GM18868 (cell line): ENCODE data around the gene SEC24D.

Experiments
- ATAC-seq: cut with Tn5 transposase; IDR thresholded peaks from one replicate; pipeline ENCODE4 v1.9.1; 2021; ENCODE audit warnings: mild to moderate bottlenecking, moderate library complexity; ENCODE audit not compliant: unreplicated experiment

SEC24D gene

DNA sequence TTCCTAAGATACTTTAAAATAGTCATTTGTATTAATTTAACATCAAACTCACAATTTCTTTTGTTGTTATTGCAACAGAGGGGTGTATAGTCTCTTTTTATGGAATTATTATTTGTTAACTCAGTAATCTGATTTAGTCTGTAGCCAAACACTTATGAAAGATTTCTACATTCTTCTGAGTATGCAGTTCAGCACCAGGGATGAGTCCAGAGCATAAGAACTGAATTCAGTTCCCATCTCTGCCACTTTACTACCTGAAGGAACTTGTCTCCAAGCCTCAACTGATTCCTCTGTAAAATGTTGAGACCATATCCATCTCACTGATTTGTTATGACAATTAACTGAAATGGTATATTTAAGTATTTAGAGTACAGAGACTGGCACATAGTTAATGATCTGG is 105.2 kb downstream of the SEC24D start:
- no peak for ATAC-seq

DNA sequence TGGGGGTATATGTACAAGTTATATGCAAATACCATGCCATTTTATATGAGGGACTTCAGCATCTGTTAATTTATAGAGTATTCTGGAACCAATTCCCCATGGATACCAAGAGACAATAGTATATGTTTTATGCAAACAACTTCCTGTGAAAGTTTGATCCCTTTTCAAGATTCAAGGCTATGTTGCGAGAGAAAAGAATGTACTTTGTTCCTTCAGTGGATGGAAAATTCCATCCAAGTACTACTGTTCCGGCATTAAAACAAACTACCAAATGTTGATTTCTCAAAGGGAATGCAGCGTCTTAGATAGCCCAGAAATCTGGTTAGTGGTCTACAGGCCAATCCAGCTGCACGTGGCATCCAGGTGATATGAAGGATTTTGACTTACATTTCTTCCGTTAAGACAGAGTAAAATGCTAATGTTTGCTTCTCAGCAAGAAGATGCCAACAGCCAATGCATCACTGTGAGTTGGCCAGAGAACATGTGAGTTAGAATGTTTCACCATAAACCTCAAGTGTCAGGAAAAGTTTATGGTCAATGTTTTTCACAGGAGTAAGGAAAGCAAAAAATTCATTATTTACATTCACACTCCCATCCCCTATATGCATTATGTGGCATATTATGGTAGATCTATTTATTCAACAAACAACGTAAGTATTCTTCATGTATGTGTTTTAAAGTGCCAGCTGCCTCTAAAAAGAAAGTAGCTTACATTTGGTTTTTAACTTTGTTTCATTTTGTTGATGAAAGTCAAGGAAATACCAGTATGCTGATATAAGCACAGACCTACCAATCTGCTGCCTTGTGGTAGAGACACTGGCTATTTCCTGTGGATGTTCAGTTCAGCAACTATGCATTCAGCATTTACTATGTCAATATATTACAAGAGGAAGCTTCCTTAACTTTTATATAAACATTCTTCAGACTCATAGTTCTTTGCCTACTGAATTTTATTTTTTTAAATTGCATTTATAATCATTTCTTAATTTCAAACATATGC is 106.3 kb downstream of the SEC24D start:
- ATAC-seq: no peak

DNA sequence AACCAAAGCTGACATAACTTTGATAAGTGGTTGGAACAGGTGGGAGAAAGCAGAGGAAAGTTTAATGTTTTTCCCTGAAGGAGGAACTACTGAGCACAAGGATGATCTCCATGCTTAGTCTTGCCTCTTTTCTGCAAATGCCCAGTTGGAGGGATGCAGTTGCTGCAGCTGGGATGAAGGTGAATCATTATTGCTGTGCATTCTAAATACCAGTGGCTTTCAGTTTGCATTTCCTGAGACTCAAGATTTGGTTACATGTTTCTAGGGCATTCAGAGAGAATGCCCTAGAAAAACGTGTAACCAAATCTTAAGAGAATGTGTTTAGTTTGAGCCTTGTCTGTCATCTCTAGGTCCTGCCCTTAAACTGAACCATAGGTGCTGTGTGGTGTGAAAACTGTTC is 108.6 kb downstream of the SEC24D start:
- no peak for ATAC-seq

DNA sequence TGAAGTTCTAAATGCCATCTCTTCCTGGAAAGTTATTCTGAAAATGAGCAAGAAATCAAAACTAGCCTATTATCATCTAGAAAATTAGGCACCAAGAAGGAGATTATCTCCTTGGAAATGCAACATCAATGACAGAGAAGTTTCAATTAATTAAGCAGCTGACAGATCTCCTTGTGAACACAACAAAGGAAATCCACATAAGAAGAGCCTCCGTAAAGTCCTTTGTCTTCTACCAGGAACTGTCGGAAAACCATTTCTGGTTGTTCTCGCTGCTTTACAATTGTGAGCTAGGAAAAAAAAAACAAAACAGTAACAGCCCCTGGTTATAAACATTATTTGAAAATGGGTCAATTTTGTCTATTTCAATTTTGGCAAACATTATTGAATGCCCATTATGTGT is 112.6 kb downstream of the SEC24D start:
- no peak for ATAC-seq

DNA sequence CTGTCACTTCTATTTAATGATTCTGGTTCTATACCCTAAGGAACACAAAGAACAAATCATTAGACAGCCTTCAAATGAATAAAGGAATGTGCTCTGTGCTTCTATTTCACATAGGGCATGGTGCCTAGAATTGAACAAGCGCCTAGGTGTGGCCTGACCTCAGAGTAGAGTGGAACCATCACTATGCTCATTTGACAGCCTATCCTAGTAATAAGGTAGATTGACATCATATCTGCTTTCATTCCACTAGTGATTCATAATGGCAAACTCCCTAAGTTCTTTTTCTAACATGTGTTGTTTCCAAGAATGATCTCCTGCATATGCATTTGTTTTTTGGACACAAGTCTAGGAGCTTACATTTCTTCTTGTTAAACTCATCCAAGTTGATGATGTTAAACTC is 114.2 kb downstream of the SEC24D start:
- no peak for ATAC-seq

DNA sequence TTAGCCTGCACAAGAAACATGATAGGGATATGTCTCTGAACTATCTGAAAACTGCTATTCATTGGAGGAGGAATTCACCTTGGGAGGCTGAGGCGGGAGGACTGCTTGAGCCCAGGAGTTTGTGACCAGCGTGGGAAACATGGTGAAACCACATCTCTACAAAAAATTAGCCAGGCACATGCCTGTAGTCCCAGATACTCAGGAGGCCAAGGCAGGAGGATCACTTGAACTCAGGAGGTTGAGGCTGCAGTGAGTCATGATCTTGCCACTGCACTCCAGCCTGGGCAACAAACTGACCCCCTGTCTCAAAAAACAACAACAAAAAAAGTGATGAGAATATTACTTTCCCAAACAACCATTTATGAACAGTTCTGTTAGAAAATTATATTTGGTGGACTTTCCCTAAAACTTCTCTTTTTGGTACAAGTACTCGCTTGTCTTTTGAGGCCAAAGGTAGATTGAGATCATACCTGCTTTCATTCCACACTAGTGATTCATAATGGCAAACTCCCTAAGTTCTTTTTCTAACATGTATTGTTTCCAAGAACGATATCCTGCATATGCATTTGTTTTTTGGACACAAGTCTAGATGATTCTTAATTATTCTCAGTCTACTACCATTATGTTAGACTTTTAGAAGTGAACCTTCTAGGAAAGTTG is 117.3 kb downstream of the SEC24D start:
- ATAC-seq: no peak

DNA sequence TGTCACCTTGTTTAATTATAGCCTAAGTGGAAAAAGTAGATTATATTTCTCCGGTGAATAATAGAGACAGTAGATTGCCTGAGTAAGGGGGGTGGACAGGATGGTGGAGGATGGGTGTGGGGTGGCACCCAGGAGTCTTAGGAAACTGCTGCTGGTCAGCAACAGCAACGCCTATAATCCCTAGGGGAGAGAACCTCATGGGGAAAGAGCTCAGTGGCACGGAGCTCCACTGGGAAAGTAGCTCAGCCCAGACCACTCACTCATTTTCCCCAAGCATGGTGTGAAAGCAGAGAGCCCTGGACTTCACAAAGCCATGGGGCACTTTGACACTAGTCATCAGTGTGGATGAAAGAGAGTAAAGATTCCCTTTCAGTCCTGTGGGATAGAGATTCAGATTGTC is 119.6 kb downstream of the SEC24D start:
- no peak for ATAC-seq

DNA sequence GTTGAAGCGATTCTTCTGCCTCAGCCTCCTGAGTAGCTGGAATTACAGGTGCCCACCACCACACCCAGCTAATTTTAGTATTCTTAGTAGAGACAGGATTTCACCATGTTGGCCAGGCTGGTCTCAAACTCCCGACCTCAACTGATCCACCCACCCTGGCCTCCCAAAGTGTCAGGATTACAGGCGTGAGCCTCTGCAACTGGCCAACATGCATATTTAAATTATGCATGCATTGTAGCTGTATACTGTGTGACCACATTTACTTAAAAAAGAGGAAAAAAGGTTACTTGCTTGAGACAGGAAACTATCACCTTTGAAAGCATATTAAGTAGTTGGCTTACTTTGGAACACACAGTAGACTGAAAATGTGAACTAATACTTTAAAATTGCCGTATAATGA is 121.2 kb downstream of the SEC24D start:
- no peak for ATAC-seq

DNA sequence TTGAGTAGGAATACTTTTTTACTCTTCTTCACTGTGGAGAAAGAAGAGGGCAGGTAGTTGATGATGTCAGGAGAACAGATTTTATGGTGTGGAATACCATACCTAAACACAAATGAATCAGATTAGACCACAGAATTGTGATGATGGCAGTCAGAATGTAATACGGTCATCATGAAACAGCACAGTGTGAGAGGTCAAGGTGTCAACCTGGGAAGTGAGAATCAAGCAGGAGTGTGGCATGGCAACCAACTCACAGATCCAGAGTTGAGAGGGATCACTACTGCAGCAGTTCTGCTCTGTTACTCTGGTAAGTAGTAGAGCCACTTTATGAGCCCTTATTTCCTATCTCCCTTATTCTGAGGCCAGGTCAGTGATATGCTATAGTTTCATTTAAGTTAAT is 123.1 kb downstream of the SEC24D start:
- ATAC-seq: no peak

DNA sequence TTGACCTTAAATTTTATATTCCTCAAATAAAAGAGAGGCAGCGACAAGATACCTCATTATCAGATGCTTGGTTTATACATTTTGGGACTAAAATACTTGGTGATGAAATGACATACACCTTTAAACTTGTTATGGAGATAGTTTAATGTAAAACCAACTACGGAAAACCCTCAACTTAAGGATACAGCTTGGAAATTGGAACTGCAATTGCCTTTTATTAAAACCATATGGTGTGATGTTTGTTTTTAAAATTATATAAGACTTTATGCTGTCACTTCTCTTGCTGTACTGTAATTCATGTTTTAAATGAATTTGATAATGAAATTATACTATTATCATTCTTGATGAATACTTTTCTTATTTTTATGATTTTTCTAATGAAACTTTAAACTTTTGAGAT is 124.9 kb downstream of the SEC24D start:
- ATAC-seq: no peak

DNA sequence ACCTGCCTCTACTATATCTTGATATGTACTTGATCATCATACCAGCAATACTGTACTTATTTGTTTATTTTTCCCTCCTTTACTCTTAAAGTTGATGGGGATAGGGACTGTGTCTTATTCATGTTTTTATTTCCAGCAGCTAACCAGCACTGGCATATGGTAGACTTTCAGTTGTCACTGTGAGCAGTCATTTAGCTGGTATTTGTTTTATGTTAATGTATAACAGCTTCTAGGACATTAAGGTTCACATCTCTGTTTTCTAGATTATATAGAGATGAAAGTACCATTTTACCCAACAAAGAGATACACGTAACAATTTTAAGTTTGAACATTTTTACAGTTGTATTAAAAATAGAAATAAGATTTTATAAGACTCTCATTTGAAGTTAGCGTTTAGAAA is 132.8 kb downstream of the SEC24D start:
- ATAC-seq: no peak

DNA sequence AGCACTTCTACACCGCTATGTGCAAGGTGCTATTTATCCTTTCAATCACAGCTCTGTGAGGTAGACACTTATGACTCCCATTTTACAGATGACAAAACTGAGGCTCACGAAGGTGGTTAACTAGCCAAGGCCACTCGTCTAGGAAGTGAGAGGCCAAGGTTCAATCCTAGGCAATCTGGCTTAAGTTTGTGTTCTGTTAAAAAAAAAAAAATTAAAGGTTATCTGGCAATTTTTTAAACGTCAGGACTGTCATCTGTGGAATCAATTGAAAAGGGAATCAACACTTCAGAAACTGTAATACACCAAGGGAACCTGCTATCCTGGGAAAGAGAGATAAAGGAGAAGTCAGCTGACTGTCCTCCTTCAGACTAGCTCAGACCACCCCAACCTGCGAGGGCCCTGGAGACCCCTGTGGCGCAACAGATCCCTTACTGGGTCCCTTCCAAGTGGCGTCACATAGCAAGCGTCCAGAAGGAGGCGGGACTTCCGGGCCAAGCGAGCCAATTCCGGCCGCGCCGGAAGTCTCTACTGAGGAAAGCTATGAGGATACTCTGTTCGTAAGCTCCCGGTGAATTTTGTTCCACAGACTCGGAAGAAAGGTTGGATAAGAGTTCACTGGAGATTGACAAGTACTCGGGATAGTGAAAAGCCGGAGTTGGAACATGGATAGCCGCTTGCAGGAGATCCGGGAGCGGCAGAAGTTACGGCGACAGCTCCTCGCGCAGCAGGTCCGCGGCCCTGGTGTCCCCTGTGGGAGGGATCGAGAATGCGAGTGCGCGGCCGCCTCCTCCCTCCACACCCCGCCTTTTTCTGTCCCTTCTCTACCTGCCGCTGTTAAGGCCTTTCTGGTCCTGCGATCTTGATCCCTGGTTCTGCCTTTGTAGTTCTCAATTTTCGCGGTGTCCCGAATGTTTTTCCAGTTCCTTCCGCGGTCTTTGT is 150.8 kb downstream of the SEC24D start, which contains the start of gene METTL14:
Gene METTL14, plus strand, starts transcription at position 520 of the 939 bp plus-strand sequence. Its CDS starts 143 bp downstream, at position 663.
- ATAC-seq: peak; percentile 99

DNA sequence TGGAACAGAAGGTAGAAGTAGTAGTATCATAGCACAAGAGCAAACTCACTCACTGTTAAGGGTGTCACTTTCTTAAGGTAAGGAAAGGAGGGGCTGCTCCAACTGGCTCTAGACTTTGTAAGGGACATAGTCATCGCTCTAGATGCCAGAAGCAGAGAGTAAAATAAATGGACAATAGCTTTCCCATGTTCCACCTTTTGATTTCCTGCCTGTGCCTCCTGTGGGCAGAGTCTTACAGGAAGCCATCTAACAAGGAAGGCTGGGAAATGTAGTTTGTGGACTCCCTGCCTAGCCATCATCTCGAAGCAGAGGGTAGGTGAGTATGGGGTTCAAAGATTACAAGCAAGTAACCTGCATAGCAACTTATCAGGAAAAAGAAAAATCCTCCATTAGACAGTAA is 152.4 kb downstream of the SEC24D start:
- ATAC-seq: no peak

DNA sequence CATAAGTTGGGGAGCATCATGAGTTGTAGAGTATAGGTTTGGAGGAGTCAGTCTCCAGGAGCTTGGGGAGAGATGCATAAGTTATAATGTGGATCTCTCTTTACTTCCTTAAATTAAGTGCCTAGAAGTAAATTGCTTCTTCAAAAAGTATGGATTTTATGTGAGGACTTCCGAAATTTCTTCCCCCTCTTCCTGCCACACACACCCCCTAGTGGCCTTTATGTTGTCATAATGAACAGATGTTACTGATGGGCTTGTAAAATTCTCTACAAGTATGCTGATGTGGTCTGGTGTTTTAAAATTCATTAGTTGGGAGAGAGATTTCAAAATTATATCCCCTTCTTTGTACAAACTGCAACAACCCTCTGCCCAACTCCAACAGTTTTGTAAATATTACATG is 153.0 kb downstream of the SEC24D start:
- ATAC-seq: no peak

DNA sequence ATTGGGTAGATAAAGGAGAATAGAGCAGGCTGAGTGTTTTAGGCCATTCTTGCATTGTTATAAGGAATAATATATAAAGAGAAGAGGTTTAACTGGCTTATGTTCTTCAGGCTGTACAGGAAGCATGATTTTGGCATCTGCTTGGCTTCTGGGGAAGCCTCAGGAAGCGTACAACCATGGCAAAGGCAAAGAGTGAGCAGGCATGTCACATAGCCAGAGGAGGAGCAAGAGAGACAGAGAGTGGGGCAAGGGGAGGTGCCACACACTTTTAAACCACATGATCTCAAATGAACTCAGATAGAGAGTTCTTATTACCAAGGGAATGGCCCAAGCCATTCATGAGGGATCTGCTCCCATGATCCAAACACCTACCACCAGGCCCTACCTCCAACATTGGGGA is 155.1 kb downstream of the SEC24D start:
- ATAC-seq: no peak

DNA sequence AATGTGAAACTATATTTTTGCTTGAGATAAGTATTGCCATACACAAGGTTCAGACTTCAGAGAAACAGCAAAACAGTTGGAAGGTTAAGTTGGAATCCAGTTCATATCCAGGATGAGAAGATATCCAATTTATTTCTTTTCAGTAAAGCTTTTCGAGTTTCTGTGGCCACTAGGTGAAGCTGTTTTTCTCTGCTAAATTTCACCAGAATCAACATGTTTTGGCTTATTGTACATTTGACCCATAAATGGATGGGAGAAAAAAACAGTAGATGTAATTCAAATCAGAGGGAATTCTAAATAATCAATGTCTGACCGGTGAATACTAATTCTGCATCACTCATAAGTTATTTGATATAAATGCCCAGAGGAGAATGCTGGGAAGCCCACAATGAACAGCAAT is 159.8 kb downstream of the SEC24D start:
- no peak for ATAC-seq
